ENCODE data around the gene TMEM94.

Gene TMEM94

GRCh38 chr17:75530837-75531720 lies 74.6 kb downstream of the TMEM94 start:
- DNase-seq, result no peak

GRCh38 chr17:75531721-75532072 lies 75.3 kb downstream of the TMEM94 start:
- DNase-seq, result no peak

- no peak for DNase-seq
These were observed 78.7 kb downstream of the TMEM94 start for GRCh38 chr17:75535119-75535537.

GRCh38 chr17:75535871-75536270 lies 79.4 kb downstream of the TMEM94 start:
- DNase-seq, result no peak

GRCh38 chr17:75536366-75536765 lies 79.9 kb downstream of the TMEM94 start:
- no peak for DNase-seq

GRCh38 chr17:75539967-75540729 lies 83.7 kb downstream of the TMEM94 start:
- no peak for DNase-seq

- DNase-seq, result no peak
These were observed 84.6 kb downstream of the TMEM94 start for GRCh38 chr17:75540923-75541503.

- no peak for DNase-seq
These were observed 85.8 kb downstream of the TMEM94 start for GRCh38 chr17:75542229-75542628.

- DNase-seq, result no peak
These were observed 86.4 kb downstream of the TMEM94 start for GRCh38 chr17:75542728-75543336.

GRCh38 chr17:75544250-75544649 lies 87.8 kb downstream of the TMEM94 start:
- DNase-seq, result no peak

GRCh38 chr17:75546181-75546580 lies 89.7 kb downstream of the TMEM94 start:
- no peak for DNase-seq

GRCh38 chr17:75547091-75547490 lies 90.7 kb downstream of the TMEM94 start:
- DNase-seq, result no peak

GRCh38 chr17:75548813-75549212 lies 92.4 kb downstream of the TMEM94 start:
- DNase-seq, result no peak
